HepG2 (cell line): ENCODE measurements around the gene CORO1C. TPM values are rescaled to one million over a fixed set of nuclear protein-coding genes. Genes with fewer than 3 reads are reported as not detected.

Experiments used
- BRD4 ChIP-seq: sonication (generic); formaldehyde crosslinking; IDR thresholded peaks from 2 replicates; pipeline ENCODE4 v1.4.0; 2020; ENCODE audit warnings: missing genetic modification reagents
- CBX1 ChIP-seq: IDR thresholded peaks from one replicate; pipeline ENCODE4 v1.6.1; 2016; ENCODE audit warnings: antibody characterized with exemption, low read depth
- FLYWCH1 ChIP-seq: sonication (generic); formaldehyde crosslinking; IDR thresholded peaks from 2 replicates; pipeline ENCODE4 v1.8.1; 2023; ENCODE audit warnings: mild to moderate bottlenecking, missing genetic modification reagents
- FOSL1 ChIP-seq: sonication (generic); formaldehyde crosslinking; IDR thresholded peaks from 2 replicates; pipeline ENCODE4 v1.9.0; 2021; ENCODE audit warnings: missing genetic modification reagents, borderline replicate concordance
- ISL2 ChIP-seq: sonication (generic); formaldehyde crosslinking; IDR thresholded peaks from 2 replicates; pipeline ENCODE4 v1.5.0; 2020; ENCODE audit warnings: missing genetic modification reagents
- MED8 ChIP-seq: sonication (generic); formaldehyde crosslinking; IDR thresholded peaks from 2 replicates; pipeline ENCODE4 v1.8.1; 2023; ENCODE audit warnings: mild to moderate bottlenecking, missing genetic modification reagents; ENCODE audit not compliant: insufficient replicate concordance
- NAIF1 ChIP-seq: sonication (generic); formaldehyde crosslinking; IDR thresholded peaks from 2 replicates; pipeline ENCODE4 v1.5.0; 2020; ENCODE audit warnings: mild to moderate bottlenecking, missing genetic modification reagents, borderline replicate concordance
- NFE2L2 ChIP-seq: fragments of 150-350 bp; IDR thresholded peaks from 2 replicates; pipeline ENCODE4 v1.6.1; 2014; ENCODE audit warnings: low read length
- NFKBIZ ChIP-seq: IDR thresholded peaks from 2 replicates; pipeline ENCODE4 v1.6.1; 2018; ENCODE audit warnings: missing genetic modification reagents, missing compliant biosample characterization
- PHF21A ChIP-seq: sonication (generic); formaldehyde crosslinking; IDR thresholded peaks from 2 replicates; pipeline ENCODE4 v1.5.0; 2020; ENCODE audit warnings: mild to moderate bottlenecking, missing genetic modification reagents
- PHF5A ChIP-seq: IDR thresholded peaks from one replicate; pipeline ENCODE4 v1.6.1; 2018; ENCODE audit warnings: low read depth, missing genetic modification reagents; ENCODE audit not compliant: unreplicated experiment
- SIX4 ChIP-seq: sonication (generic); formaldehyde crosslinking; IDR thresholded peaks from 2 replicates; pipeline ENCODE4 v1.4.0; 2020; ENCODE audit warnings: missing genetic modification reagents
- SRSF4 ChIP-seq: fragments of 200-400 bp; formaldehyde crosslinking; IDR thresholded peaks from one replicate; pipeline ENCODE4 v1.6.1; 2018; ENCODE audit warnings: mild to moderate bottlenecking, low read depth, low read length, moderate library complexity; ENCODE audit not compliant: poor library complexity, severe bottlenecking
- TEAD3 ChIP-seq: optimal IDR thresholded peaks from 2 replicates; pipeline ENCODE3; 2016; ENCODE audit warnings: borderline replicate concordance
- U2AF1 ChIP-seq: fragments of 200-400 bp; formaldehyde crosslinking; optimal IDR thresholded peaks from 2 replicates; pipeline ENCODE3; 2017; ENCODE audit warnings: mild to moderate bottlenecking, low read depth, low read length
- ZNF33B ChIP-seq: sonication (generic); formaldehyde crosslinking; IDR thresholded peaks from 2 replicates; pipeline ENCODE4 v1.5.1; 2020; ENCODE audit warnings: mild to moderate bottlenecking, missing genetic modification reagents
- ZNF367 ChIP-seq: sonication (generic); formaldehyde crosslinking; IDR thresholded peaks from 2 replicates; pipeline ENCODE4 v1.4.0; 2020; ENCODE audit warnings: missing genetic modification reagents, borderline replicate concordance
- ZNF670 ChIP-seq: sonication (generic); formaldehyde crosslinking; IDR thresholded peaks from 2 replicates; pipeline ENCODE4 v1.8.0; 2022; ENCODE audit warnings: mild to moderate bottlenecking, missing genetic modification reagents, borderline replicate concordance
- ZNF674 ChIP-seq: sonication (generic); formaldehyde crosslinking; IDR thresholded peaks from 2 replicates; pipeline ENCODE4 v1.5.0; 2020; ENCODE audit warnings: low read depth, mild to moderate bottlenecking, missing genetic modification reagents
- ZSCAN21 ChIP-seq: sonication (generic); formaldehyde crosslinking; IDR thresholded peaks from 2 replicates; pipeline ENCODE4 v1.8.0; 2022; ENCODE audit warnings: mild to moderate bottlenecking, missing genetic modification reagents, moderate library complexity, borderline replicate concordance
- polyA plus RNA-seq, 8 experiments: library from polyadenylated mRNA; depleted of rRNA in 3 of 8; stranded (reverse) in 7 of 8; unstranded in 1 of 8; fragments of >200 nt; fragmentation: Illumina TruSeq in 4 of 8; extraction: Trizol in 4 of 8; gene quantifications; 2 replicates each; pipeline versions ENCODE4 v1.2.1 to v1.2.3, GENCODE V29; 2011 to 2016; ENCODE audit warnings: low read depth in 4 of 8, missing spikeins in 1 of 8, mixed read lengths in 1 of 8; ENCODE audit not compliant: insufficient read depth in 1 of 8
- total RNA-seq, 5 experiments: library from RNA; depleted of rRNA; stranded (reverse); fragments of >200 nt; fragmentation: Illumina TruSeq; extraction: Trizol; gene quantifications; 2 replicates each; pipeline ENCODE4 v1.2.3, GENCODE V29; 2016; ENCODE audit warnings: low read depth in 1 of 5
- TF ChIP-seq, protein P1 (sequence below): sonication (generic); formaldehyde crosslinking; IDR thresholded peaks from 2 replicates; pipeline ENCODE4 v1.4.0; 2020; ENCODE audit warnings: missing genetic modification reagents, borderline replicate concordance
- TF ChIP-seq, protein P2 (sequence below): IDR thresholded peaks from 2 replicates; pipeline ENCODE4 v1.6.1; 2012; ENCODE audit warnings: low read depth, low read length, improper control_type of control experiment
- TF ChIP-seq, protein P3 (sequence below): sonication (generic); formaldehyde crosslinking; IDR thresholded peaks from 2 replicates; pipeline ENCODE4 v1.4.0; 2020; ENCODE audit warnings: missing genetic modification reagents, borderline replicate concordance

Gene CORO1C
- total and polyA plus RNA-seq, 2 of the 13 experiments (the other 11 are each of a cell fraction or from before 2014, with no cell fraction given): 73.7 to 131 TPM

DNA sequence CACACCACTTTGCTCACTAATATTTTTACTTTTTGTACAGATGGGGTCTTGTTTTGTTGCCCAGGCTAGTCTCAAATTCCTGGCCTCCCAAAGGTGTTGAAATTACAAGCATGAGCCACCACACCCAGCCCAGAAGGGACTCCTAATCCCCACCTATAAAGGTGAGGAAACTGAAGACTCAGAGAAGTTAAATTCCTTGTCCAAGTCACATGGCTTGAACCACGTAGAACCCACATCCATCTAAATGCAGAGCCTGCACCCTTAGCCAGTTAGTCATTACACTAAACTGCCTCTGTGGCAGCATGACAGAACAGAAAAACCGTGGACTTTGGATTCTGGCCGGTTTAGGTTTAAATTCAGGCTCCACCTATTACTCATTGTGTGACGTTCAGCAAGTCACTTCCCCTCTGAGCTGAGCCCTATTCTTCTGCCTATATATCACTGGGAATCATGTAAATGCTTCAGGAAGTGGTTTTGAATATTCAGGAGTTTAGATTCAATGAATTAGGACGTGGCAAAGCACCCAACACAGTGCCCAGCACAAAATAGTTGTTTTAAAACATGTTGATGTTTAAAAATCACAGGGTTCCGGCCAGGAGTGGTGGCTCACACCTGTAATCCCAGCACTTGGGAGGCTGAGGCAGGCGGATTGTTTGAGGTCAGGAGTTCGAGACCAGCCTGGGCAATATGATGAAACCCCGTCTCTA lies 3.0 kb upstream of the CORO1C start (continued):
- TF ChIP-seq, protein P1, sequence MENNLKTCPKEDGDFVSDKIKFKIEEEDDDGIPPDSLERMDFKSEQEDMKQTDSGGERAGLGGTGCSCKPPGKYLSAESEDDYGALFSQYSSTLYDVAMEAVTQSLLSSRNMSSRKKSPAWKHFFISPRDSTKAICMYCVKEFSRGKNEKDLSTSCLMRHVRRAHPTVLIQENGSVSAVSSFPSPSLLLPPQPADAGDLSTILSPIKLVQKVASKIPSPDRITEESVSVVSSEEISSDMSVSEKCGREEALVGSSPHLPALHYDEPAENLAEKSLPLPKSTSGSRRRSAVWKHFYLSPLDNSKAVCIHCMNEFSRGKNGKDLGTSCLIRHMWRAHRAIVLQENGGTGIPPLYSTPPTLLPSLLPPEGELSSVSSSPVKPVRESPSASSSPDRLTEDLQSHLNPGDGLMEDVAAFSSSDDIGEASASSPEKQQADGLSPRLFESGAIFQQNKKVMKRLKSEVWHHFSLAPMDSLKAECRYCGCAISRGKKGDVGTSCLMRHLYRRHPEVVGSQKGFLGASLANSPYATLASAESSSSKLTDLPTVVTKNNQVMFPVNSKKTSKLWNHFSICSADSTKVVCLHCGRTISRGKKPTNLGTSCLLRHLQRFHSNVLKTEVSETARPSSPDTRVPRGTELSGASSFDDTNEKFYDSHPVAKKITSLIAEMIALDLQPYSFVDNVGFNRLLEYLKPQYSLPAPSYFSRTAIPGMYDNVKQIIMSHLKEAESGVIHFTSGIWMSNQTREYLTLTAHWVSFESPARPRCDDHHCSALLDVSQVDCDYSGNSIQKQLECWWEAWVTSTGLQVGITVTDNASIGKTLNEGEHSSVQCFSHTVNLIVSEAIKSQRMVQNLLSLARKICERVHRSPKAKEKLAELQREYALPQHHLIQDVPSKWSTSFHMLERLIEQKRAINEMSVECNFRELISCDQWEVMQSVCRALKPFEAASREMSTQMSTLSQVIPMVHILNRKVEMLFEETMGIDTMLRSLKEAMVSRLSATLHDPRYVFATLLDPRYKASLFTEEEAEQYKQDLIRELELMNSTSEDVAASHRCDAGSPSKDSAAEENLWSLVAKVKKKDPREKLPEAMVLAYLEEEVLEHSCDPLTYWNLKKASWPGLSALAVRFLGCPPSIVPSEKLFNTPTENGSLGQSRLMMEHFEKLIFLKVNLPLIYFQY: no peak
- no peak for TF ChIP-seq NFKBIZ
- no peak for TF ChIP-seq SRSF4
- no peak for TF ChIP-seq PHF5A
- TF ChIP-seq NFE2L2: peak; percentile 71
- TF ChIP-seq, protein P2, sequence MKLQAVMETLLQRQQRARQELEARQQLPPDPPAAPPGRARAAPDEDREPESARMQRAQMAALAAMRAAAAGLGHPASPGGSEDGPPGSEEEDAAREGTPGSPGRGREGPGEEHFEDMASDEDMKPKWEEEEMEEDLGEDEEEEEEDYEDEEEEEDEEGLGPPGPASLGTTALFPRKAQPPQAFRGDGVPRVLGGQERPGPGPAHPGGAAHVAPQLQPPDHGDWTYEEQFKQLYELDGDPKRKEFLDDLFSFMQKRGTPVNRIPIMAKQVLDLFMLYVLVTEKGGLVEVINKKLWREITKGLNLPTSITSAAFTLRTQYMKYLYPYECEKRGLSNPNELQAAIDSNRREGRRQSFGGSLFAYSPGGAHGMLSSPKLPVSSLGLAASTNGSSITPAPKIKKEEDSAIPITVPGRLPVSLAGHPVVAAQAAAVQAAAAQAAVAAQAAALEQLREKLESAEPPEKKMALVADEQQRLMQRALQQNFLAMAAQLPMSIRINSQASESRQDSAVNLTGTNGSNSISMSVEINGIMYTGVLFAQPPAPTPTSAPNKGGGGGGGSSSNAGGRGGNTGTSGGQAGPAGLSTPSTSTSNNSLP: no peak
- TF ChIP-seq ISL2: peak; percentile 57; the same call in 1 of the 2 replicates
- peak; percentile 53; the same call in 1 of the 2 replicates for TF ChIP-seq BRD4 (CRISPR knock-in tag)
- no peak for TF ChIP-seq NAIF1 (CRISPR knock-in tag)
- no peak for TF ChIP-seq CBX1
- no peak for TF ChIP-seq U2AF1
- TF ChIP-seq, protein P3, sequence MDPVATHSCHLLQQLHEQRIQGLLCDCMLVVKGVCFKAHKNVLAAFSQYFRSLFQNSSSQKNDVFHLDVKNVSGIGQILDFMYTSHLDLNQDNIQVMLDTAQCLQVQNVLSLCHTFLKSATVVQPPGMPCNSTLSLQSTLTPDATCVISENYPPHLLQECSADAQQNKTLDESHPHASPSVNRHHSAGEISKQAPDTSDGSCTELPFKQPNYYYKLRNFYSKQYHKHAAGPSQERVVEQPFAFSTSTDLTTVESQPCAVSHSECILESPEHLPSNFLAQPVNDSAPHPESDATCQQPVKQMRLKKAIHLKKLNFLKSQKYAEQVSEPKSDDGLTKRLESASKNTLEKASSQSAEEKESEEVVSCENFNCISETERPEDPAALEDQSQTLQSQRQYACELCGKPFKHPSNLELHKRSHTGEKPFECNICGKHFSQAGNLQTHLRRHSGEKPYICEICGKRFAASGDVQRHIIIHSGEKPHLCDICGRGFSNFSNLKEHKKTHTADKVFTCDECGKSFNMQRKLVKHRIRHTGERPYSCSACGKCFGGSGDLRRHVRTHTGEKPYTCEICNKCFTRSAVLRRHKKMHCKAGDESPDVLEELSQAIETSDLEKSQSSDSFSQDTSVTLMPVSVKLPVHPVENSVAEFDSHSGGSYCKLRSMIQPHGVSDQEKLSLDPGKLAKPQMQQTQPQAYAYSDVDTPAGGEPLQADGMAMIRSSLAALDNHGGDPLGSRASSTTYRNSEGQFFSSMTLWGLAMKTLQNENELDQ: no peak
- TF ChIP-seq TEAD3 (CRISPR knock-in tag): peak; percentile 46
- no peak for TF ChIP-seq FOSL1
- TF ChIP-seq ZNF670 (CRISPR knock-in tag): no peak
- no peak for TF ChIP-seq FLYWCH1
- TF ChIP-seq ZNF674 (CRISPR knock-in tag): no peak
- TF ChIP-seq MED8 (CRISPR knock-in tag): no peak
- no peak for TF ChIP-seq ZNF367 (CRISPR knock-in tag)
- TF ChIP-seq ZNF33B (CRISPR knock-in tag): no peak
- 0 out of 2 replicates have a peak, but pooled peaks have one; percentile 31 for TF ChIP-seq SIX4 (CRISPR knock-in tag)
- TF ChIP-seq ZSCAN21 (CRISPR knock-in tag): no peak
- peak; percentile 84 for TF ChIP-seq PHF21A (CRISPR knock-in tag)
